HG03354 (cell line): ENCODE results near the gene ARHGAP24.
A peak's percentile ranks its signal among the peaks of the same experiment; 100 is the strongest.
"Not testable (repeated sequence)": the region's sequence is repeated elsewhere in the genome, so short reads cannot be mapped to it uniquely, and the experiment has no call there.

ENCODE experiments used
- ATAC-seq: cut with Tn5 transposase; IDR thresholded peaks from one replicate; pipeline ENCODE4 v1.9.1; 2021; ENCODE audit warnings: mild to moderate bottlenecking; ENCODE audit not compliant: unreplicated experiment, poor library complexity, severe bottlenecking

The ARHGAP24 gene

GRCh38 chr4:85514117-85514516 is 39.2 kb downstream of the ARHGAP24 start:
- ATAC-seq, result no peak

DNA sequence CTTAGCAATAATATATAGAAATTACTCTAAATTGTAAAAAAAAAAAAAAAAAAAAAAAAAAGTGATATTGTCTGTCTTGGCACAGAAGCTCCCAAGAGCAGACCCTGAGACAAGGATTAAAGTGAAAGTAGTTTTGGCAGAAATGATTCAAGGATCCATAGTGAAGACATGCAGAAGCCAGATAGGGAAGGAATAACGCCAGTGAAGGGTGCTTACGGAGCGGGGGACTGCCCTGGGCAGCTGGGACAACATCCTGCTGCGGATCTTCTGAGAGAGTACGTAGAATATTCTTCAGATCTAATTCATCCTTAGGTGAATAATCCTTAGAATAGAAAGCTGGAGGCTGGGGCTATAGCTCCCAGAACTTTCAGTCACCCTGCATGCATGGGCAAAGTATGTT is 39.8 kb downstream of the ARHGAP24 start:
- no peak for ATAC-seq

GRCh38 chr4:85515701-85516100 is 40.8 kb downstream of the ARHGAP24 start:
- ATAC-seq, result no peak

DNA sequence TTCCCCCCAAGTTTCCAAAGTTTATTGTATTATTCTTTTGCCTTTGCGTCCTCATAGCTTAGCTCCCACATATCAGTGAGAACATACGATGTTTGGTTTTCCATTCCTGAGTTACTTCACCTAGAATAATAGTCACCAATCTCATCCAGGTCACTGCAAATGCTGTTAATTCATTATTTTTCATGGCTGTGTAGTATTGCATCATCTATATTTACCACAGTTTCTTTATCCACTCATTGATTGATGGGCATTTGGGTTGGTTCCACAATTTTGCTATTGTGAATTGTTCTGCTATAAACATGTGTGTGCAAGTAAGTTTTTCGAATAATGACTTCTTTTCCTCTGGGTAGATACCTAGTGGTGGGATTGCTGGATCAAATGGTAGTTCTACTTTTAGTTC is 43.6 kb downstream of the ARHGAP24 start:
- not testable (repeated sequence) for ATAC-seq

DNA sequence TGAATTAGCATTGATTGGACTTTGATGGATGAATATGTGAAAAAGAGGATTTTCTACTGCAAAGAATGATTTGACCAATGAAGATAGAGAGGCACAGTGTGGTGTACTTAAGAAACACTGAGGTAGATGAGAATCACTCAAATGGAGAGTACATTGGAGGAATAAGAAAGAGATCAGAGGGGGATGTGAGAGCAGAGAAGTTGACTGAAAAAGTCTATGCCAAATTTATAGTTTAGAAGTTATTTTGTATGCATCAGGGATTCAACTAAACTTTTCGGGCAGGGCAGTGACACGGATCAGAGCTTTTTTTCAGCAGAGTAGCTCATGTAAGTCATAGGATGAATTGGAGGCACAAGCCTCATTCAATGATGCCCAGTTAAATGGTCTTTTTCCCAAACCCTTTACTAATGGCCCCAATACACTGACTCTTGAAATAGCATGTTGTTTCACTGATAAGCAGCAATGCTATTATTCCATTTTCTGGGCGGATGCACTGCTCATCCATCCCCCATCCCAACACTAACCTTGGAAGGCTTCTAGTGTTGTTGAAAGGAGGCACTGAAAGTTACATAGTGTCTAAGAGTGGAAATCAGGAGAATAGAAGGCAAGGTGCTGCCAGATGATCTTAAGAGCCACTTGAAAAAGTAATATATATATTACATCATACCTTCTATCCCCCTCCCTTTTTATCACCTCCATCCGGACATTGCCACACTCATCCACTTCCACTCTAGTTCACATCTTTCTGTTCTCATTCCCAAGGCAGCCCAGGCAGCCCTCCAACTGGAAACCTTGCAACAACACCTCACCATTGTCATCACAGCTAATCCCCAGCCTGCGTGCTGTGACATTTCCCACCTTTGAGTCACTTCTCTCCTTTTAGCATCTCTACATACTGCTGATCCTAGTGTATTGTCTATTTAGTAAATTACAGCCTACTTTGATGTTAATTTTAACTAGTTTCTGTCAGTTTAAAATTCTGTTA is 46.1 kb downstream of the ARHGAP24 start:
- ATAC-seq, result no peak

DNA sequence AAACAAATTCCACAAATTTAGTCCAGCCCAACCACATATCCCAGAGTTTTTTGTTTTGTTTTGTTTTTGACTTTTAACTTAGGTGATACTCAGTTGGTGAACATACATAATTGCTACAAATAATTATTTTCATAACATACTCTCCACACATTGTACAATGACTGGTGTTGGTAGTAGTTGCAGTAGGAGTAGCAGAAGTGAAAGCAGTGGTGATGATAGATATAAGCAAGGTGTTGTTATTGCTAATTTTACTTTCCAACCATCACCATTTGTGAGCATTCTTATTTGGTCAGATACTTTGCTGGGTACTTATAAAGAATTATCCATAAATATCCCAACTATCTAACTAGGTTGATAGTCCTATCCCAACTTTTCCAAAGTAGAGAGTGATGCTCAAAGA is 47.3 kb downstream of the ARHGAP24 start:
- ATAC-seq, result peak; percentile 45

DNA sequence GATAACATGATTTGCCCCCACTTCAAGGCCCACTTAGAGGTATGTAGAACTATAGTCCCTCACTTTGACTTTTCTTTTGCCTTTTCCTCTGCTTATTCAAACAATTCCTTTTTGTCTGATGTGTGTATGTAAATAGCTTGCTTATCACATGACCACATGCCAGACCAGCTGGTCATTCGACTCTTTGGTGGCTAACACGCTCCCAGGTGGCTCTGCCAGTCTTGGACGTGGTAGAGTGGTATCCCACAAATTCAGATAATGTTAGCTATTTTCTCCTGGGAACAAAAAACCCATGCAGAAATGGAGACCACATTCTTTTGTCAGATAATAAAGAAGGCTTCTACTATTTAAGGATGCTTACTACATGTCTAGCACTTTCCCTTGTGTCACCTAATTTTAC is 47.9 kb downstream of the ARHGAP24 start:
- no peak for ATAC-seq

DNA sequence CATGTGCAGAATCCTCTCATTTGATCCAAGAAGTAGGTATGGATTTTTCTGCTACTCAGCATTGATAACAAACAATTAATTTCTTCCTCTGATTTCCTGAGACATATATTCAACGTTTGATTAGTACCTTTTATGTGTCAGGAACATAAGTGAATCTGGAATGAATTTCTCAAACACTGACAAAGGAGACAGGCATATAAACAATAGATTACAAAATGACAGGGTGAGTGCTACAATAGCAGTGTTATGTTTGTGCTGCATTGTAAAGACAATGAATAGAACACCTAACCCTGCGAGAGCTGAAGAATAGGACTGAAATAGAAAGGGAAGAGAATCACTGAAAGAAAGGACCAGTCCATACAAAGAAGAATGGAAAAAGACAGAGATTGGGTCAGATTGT is 52.9 kb downstream of the ARHGAP24 start:
- ATAC-seq, result no peak

DNA sequence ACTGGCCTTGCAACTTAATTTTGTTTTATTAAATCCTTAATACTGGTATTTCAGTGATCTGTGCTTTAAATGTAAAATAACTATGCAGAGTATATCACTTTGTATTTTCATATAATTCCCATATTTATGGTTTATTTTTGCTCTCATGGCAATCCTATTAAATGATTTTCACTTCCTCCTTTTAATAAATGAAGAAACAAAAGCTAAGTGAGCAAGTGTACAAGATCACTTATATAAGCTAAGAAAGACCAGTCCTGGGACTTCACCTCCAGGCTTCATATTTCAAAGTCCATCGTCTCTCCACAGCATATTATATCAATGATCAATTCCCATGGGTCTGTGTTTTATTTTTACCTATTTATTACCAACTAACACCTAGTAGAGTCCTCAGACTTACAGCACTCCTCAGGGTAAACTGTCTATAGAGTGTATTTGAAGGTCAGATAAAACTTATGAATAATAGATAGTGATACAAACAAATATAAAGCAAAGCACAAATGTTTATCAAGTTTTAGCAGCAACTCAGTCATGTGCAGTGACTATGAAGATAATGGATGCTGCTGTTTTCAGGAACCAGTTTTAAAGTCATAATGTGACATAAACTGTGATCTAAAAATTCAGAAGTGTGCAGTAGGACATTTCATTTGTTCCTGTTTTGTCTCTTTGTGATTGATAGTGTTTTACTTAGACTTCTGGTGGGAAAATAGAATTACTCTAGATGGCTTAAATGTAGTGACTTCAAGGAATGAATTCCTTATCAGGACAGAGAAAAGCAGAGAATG is 56.8 kb downstream of the ARHGAP24 start:
- no peak for ATAC-seq

DNA sequence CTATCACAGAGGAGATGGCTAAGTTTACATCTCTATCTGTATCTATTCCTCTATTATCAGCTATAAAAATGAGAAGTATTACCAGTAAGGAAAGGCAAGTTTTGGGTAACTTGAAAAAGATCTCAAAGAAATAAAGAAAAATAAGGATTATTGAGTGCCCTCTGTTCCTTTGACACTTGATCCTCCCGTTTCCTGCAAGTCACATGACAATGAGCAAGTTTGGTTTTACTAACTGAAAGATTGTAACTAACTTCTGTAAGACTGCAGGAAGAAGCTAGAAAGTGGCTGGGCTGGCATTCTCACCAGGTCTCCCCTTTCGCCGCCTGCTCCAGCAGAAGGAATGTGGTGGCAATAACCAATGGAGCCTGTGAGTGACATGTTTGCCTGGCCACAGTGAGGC is 59.2 kb downstream of the ARHGAP24 start:
- no peak for ATAC-seq

DNA sequence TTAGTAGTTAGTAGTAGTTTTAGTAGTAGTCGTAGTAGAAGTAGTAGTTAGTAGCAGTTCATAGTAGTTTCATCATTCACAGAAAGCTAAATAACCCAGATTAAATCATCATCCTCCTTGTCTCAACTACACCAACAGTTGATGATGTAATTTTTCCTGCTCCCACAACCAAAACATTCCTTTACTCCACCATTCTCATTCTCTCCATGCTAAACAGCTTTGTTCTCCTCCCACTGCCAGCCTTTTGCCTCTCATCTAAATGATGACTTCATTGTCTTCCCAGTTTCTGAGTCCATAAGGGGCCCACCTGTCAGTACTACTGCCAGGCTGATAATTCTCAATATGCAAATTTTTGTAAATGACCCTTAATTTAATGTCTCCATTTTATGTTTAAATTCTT is 68.9 kb downstream of the ARHGAP24 start:
- ATAC-seq, result no peak

DNA sequence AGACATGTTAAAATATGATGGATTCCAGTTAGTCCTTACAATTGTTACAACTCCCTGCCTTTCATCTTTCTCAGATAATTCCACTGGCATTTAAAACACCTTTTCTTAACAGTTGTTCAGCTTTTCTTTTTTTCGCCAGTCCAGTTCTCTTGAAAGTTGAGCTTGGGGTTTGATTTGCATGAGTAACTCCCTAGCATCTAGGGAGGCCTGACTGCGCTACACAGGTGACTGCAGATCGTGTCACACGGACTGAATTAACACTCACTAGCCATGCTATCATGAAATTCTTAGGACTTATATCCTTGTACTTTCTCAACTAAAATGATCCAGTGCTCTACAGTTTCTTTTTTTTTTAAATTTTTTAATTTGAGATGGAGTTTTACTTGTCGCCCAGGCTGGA is 69.8 kb downstream of the ARHGAP24 start:
- ATAC-seq, result no peak

DNA sequence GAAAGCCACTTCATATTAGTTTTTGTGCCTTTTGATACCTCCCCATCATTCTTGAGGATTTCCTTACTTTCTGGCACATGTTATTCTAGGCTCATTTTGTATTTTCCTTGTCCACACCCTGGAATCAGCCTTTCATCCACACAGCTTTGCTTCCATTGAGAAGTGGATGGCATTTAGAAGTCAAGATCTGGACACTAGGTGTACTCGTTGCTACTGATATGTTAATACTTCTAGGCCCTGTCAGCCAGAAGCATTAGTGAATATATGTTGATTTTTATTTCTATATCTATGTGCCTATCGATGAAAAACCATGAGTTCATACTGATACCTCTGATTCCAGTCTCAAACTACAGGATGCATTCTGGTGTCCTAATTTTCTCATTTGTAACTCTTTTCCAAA is 73.2 kb downstream of the ARHGAP24 start:
- no peak for ATAC-seq

DNA sequence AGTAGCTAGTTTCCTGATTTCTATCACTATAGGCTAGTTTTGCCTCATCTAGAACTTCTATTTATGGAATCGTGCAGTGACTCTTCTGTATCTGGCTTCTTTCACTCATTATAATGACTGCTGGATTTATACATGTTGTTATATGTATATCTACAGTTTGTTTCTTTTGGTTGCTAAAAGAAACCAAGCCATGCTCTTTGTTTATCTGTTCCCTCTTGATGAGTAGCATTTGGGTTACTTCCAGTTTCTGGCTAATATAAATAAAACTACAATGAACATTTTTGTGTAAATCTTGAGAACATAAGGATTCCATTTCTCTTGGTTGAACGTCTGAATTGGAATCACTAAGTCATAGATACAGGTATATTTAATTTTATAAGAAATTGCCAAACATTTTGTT is 73.9 kb downstream of the ARHGAP24 start:
- no peak for ATAC-seq

GRCh38 chr4:85555206-85555605 is 80.3 kb downstream of the ARHGAP24 start:
- ATAC-seq, result no peak

GRCh38 chr4:85556283-85556682 is 81.3 kb downstream of the ARHGAP24 start:
- ATAC-seq, result no peak

- peak; percentile 97 for ATAC-seq
Measured at GRCh38 chr4:85557016-85557901, 82.3 kb downstream of the ARHGAP24 start.

GRCh38 chr4:85565761-85566480 is 91.0 kb downstream of the ARHGAP24 start:
- no peak for ATAC-seq

DNA sequence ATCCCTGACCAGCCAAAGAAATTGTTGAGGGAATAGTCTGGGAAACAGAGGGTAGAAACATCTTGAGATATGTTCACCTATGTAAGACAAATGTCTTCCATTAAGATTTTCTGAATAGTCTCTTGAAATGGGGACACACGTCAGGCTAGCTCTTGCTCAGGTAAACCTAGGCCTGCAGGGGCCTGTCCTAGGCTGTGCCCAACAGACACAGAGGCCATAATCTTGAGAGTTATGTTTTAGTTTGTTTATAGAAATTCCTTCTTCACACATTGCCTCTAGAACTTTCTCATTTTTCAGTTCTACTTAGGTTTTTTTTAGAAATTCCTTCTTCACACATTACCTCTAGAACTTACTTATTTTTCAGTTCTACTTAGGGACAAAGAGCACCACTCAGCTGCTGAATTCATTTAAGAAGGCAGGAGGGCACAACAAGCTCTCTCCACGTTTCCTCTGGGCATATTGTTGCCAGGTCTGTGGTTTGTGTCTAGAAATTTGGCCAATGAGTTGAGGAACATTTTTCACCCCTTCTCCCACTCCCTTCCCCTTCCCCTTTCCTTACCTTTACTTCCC is 94.9 kb downstream of the ARHGAP24 start:
- ATAC-seq, result no peak
